Neuronal stem cell (in vitro differentiated cells): ENCODE measurements around the gene CERS1.

Experiments
- DNase-seq: peaks from one replicate; pipeline ENCODE4 v3.0.0-alpha.2; 2013; ENCODE audit warnings: low spot score
- H2AFZ ChIP-seq: one replicate; pipeline ENCODE4 v1.6.1; 2013; ENCODE audit warnings: mild to moderate bottlenecking, low read length, inconsistent platforms
- H2AK5ac ChIP-seq: 2 replicates; pipeline ENCODE4 v1.6.1; 2013; ENCODE audit warnings: low read depth, mild to moderate bottlenecking, inconsistent platforms, low read length, moderate library complexity, mixed read lengths
- H2BK120ac ChIP-seq: 2 replicates; pipeline ENCODE4 v1.6.1; 2013; ENCODE audit warnings: low read depth, mild to moderate bottlenecking, inconsistent platforms, low read length, moderate library complexity, mixed read lengths
- H2BK12ac ChIP-seq: one replicate; pipeline ENCODE4 v1.6.1; 2013; ENCODE audit warnings: low read length, inconsistent platforms
- H2BK15ac ChIP-seq: 2 replicates; pipeline ENCODE4 v1.6.1; 2013; ENCODE audit warnings: mild to moderate bottlenecking, low read length, inconsistent platforms, mixed read lengths
- H2BK5ac ChIP-seq: one replicate; pipeline ENCODE4 v1.6.1; 2013; ENCODE audit warnings: inconsistent platforms, mild to moderate bottlenecking, low read length, moderate library complexity
- H3K14ac ChIP-seq: one replicate; pipeline ENCODE4 v1.6.1; 2013; ENCODE audit warnings: low read length, inconsistent platforms
- H3K18ac ChIP-seq: 2 replicates; pipeline ENCODE4 v1.6.1; 2013; ENCODE audit warnings: low read length, inconsistent platforms
- H3K23ac ChIP-seq: 2 replicates; pipeline ENCODE4 v1.6.1; 2013; ENCODE audit warnings: low read depth, mild to moderate bottlenecking, mixed read lengths, low read length, inconsistent platforms; ENCODE audit not compliant: poor library complexity
- H3K27ac ChIP-seq: replicated peaks from 3 replicates; pipeline ENCODE4 v1.5.1; 2013; ENCODE audit warnings: low read length, inconsistent platforms
- H3K27me3 ChIP-seq, 3 experiments: 2 replicates each; pipeline ENCODE4 v1.6.1; 2013; ENCODE audit warnings: low read length in 3 of 3, mild to moderate bottlenecking in 2 of 3, inconsistent platforms in 1 of 3, low read depth in 1 of 3, mixed read lengths in 1 of 3, moderate library complexity in 1 of 3; ENCODE audit not compliant: control insufficient read depth in 3 of 3, insufficient read depth in 3 of 3
- H3K36me3 ChIP-seq, 2 donors: replicated peaks in 1 of 2; 2 replicates each; pipeline ENCODE4 v1.6.1; 2013; ENCODE audit warnings: low read length in 2 of 2; ENCODE audit not compliant: control insufficient read depth in 2 of 2, insufficient read depth in 2 of 2
- H3K4ac ChIP-seq: 2 replicates; pipeline ENCODE4 v1.6.1; 2013; ENCODE audit warnings: inconsistent platforms, mild to moderate bottlenecking, low read length, moderate library complexity
- H3K4me1 ChIP-seq, 2 donors: 1 replicate in 1 of 2; 2 replicates in 1 of 2; pipeline ENCODE4 v1.6.1; 2013; ENCODE audit warnings: low read length in 2 of 2, low read depth in 1 of 2; ENCODE audit not compliant: control insufficient read depth in 2 of 2, insufficient read depth in 1 of 2
- H3K4me2 ChIP-seq: one replicate; pipeline ENCODE4 v1.6.1; 2013; ENCODE audit warnings: mild to moderate bottlenecking, low read length, inconsistent platforms; ENCODE audit not compliant: insufficient read depth, poor library complexity, severe bottlenecking
- H3K4me3 ChIP-seq, 2 donors: 2 replicates each; pipeline ENCODE4 v1.5.1; 2013; ENCODE audit warnings: low read length in 2 of 2, mild to moderate bottlenecking in 2 of 2, inconsistent platforms in 1 of 2, moderate library complexity in 1 of 2
- H3K79me1 ChIP-seq: one replicate; pipeline ENCODE4 v1.6.1; 2013; ENCODE audit warnings: low read depth, mild to moderate bottlenecking, inconsistent platforms, low read length, moderate library complexity
- H3K9ac ChIP-seq: one replicate; pipeline ENCODE4 v1.6.1; 2013; ENCODE audit warnings: mild to moderate bottlenecking, low read depth, low read length, inconsistent platforms; ENCODE audit not compliant: poor library complexity
- H3K9me3 ChIP-seq, 2 donors: replicated peaks in 1 of 2; 2 replicates each; pipeline versions ENCODE3 to v1.6.1; 2013; ENCODE audit warnings: low read length in 2 of 2, mild to moderate bottlenecking in 2 of 2, inconsistent platforms in 1 of 2, low read depth in 1 of 2, mixed read lengths in 1 of 2, moderate library complexity in 1 of 2; ENCODE audit not compliant: control insufficient read depth in 2 of 2, insufficient read depth in 1 of 2
- H4K8ac ChIP-seq: one replicate; pipeline ENCODE4 v1.6.1; 2013; ENCODE audit warnings: low read depth, mild to moderate bottlenecking, inconsistent platforms, low read length, moderate library complexity
- H4K91ac ChIP-seq: one replicate; pipeline ENCODE4 v1.6.1; 2013; ENCODE audit warnings: low read length, low read depth, mild to moderate bottlenecking, inconsistent platforms; ENCODE audit not compliant: poor library complexity
- WGBS, 2 donors: extraction: QIAGEN DNeasy Blood & Tissue Kit; methylation state at CpG; one replicate each; pipeline ENCODE4 v1.1.7; 2013; ENCODE audit warnings: missing lambda C conversion rate in 2 of 2, mixed read lengths in 1 of 2; ENCODE audit not compliant: insufficient read length in 2 of 2, insufficient replicate concordance in 1 of 2; ENCODE audit errors: extremely low coverage in 2 of 2; 5-methylcytosine and 5-hydroxymethylcytosine counted together

The CERS1 gene

DNA sequence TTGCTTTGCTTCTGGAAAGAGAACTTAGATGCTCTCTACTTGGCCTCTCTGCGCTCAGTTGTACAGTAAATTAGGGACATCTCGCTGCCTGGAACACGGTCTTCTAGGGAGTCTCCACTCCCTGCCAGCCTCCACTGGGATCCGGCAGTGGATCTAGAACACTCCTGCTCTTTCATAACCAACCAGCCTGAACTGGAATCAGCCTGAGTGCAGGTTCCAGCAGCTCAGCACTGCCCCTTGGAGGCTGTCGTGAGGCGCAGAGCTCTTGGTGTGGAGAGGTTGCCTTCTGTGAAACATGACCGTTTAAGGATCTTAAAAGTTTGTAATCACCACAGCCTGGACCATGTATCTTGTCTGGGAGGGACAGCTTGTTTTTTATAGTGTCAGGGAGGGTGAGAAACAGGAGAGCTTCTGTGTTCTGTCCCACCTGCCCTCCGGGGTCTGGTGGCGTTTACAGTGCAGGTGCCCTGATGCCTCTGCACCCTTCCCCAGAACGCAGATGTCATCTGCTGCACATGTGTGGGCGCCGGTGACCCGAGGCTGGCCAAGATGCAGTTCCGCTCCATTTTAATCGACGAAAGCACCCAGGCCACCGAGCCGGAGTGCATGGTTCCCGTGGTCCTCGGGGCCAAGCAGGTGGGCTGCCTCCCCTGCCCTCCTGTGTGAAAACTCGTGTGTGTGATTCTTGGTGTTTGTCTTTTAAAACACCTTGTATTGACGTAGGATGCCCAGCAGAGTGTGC is 39.4 kb downstream of the CERS1 start:
- H3K23ac ChIP-seq: no peak overlapping the region
- H2BK5ac ChIP-seq: no peak overlapping the region
- no peak overlapping the region for H4K91ac ChIP-seq
- H3K27ac ChIP-seq: no peak overlapping the region
- peaks cover 91 to 100% of the 10 kb centered on the region in 2 donors for H3K36me3 ChIP-seq
- no peak overlapping the region for H2BK120ac ChIP-seq
- H3K4me3 ChIP-seq: no peak overlapping the region
- peaks cover 4% of the 10 kb centered on the region for H3K79me1 ChIP-seq
- no peaks in the 10 kb centered on the region for H3K4me1 ChIP-seq
- no CpG with 5 or more reads among the region's 22 CpGs for WGBS, 2 donors
- H2BK12ac ChIP-seq: no peak overlapping the region
- no peak overlapping the region for H3K18ac ChIP-seq
- no peak overlapping the region for H2AFZ ChIP-seq
- DNase-seq: no peak
- no peak overlapping the region for H2BK15ac ChIP-seq
- H4K8ac ChIP-seq: no peak overlapping the region
- no peaks in the 10 kb centered on the region for H3K27me3 ChIP-seq
- H3K9me3 ChIP-seq: no peaks in the 10 kb centered on the region
- H3K4me2 ChIP-seq: no peak overlapping the region
- H2AK5ac ChIP-seq: no peak overlapping the region
- no peak overlapping the region for H3K14ac ChIP-seq
- no peak overlapping the region for H3K9ac ChIP-seq
- H3K4ac ChIP-seq: no peak overlapping the region

GRCh38 chr19:18855647-18856384 is 40.1 kb downstream of the CERS1 start:
- no peak overlapping the region for H3K4me2 ChIP-seq
- no peak overlapping the region for H3K4me3 ChIP-seq
- no peak overlapping the region for H2BK120ac ChIP-seq
- H3K79me1 ChIP-seq: peaks cover 6% of the 10 kb centered on the region
- no peaks in the 10 kb centered on the region for H3K9me3 ChIP-seq
- no peak overlapping the region for H2BK15ac ChIP-seq
- H4K8ac ChIP-seq: no peak overlapping the region
- H3K14ac ChIP-seq: no peak overlapping the region
- no peak overlapping the region for H2AFZ ChIP-seq
- no peak overlapping the region for H2BK5ac ChIP-seq
- no peak overlapping the region for H2AK5ac ChIP-seq
- no peak overlapping the region for H3K23ac ChIP-seq
- no peak overlapping the region for H4K91ac ChIP-seq
- H3K27ac ChIP-seq: no peak overlapping the region
- no peak overlapping the region for H3K18ac ChIP-seq
- H3K36me3 ChIP-seq: peaks cover 90 to 100% of the 10 kb centered on the region in 2 donors
- H3K9ac ChIP-seq: no peak overlapping the region
- H2BK12ac ChIP-seq: no peak overlapping the region
- no peak for DNase-seq
- no CpG with 5 or more reads among the region's 27 CpGs for WGBS, 2 donors
- no peaks in the 10 kb centered on the region for H3K27me3 ChIP-seq
- no peak overlapping the region for H3K4ac ChIP-seq
- H3K4me1 ChIP-seq: no peaks in the 10 kb centered on the region

DNA sequence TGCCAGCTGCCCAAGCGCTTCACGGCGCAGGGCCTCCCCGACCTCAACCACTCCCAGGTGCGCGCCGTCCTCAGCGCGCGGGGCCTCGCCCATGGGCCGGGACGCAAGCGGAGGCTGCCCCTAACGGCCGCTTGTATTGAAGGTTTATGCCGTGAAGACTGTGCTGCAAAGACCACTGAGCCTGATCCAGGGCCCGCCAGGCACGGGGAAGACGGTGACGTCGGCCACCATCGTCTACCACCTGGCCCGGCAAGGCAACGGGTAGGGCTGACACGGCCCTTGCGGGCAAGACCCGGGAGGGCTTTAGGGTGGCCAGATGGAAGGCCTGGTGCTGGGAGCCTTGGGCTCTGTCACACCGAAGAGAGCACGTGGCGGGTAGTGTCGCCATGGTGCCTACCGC is 41.0 kb downstream of the CERS1 start:
- Histone ChIP-seq H3K18ac (no peak overlapping the region), H3K4me1 (no peaks in the 10 kb centered on the region), H3K4me3 (no peak overlapping the region), H2BK5ac (no peak overlapping the region), H3K4me2 (no peak overlapping the region), H2BK120ac (no peak overlapping the region), H2BK12ac (peak overlapping the region; percentile 73), H3K27ac (no peak overlapping the region), H3K9me3 (no peaks in the 10 kb centered on the region), H3K9ac (no peak overlapping the region), H3K23ac (no peak overlapping the region), H2AK5ac (no peak overlapping the region), H2BK15ac (no peak overlapping the region), H3K4ac (no peak overlapping the region), H3K27me3 (no peaks in the 10 kb centered on the region), H3K14ac (no peak overlapping the region), H4K91ac (no peak overlapping the region), H2AFZ (no peak overlapping the region), H3K79me1 (peaks cover 10% of the 10 kb centered on the region), H3K36me3 (peaks cover 87 to 100% of the 10 kb centered on the region in 2 donors), H4K8ac (no peak overlapping the region)
- no peak for DNase-seq
- WGBS, 2 donors: no CpG with 5 or more reads among the region's 33 CpGs

- Histone ChIP-seq H3K23ac (no peak overlapping the region), H2BK120ac (no peak overlapping the region), H3K27ac (no peak overlapping the region), H4K91ac (no peak overlapping the region), H3K4ac (no peak overlapping the region), H4K8ac (no peak overlapping the region), H3K4me1 (no peaks in the 10 kb centered on the region), H2AK5ac (no peak overlapping the region), H3K36me3 (peaks cover 82 to 100% of the 10 kb centered on the region in 2 donors), H3K4me3 (no peak overlapping the region), H3K4me2 (no peak overlapping the region), H2BK12ac (no peak overlapping the region), H2AFZ (no peak overlapping the region), H3K14ac (no peak overlapping the region), H3K18ac (no peak overlapping the region), H3K79me1 (peaks cover 18% of the 10 kb centered on the region), H2BK5ac (no peak overlapping the region), H3K9me3 (no peaks in the 10 kb centered on the region), H2BK15ac (no peak overlapping the region), H3K27me3 (no peaks in the 10 kb centered on the region), H3K9ac (peak overlapping the region; percentile 47)
- DNase-seq: no peak
- no CpG with 5 or more reads among the region's 17 CpGs for WGBS, 2 donors
Observed at GRCh38 chr19:18853755-18854427, 42.1 kb downstream of the CERS1 start.
